Measurements from ENCODE around the gene HS3ST3A1. TPM values are rescaled to one million over a fixed set of nuclear protein-coding genes. Genes with fewer than 3 reads are reported as not detected.

The HS3ST3A1 gene
- total RNA-seq, 1 donor from 2014 or later = not detected

GRCh38 chr17:13476720-13477119 lies 125.0 kb downstream of the HS3ST3A1 start:
- ChIA-PET POLR2A (no interaction called here), CTCF (no interaction called here)
- Mint-ChIP-seq H3K36me3 (ENCODE audit: low read depth) (no peaks in the 10 kb centered on the region), H3K9me3 (peaks cover 12% of the 10 kb centered on the region), H3K4me3 (no peak overlapping the region), H3K27ac (no peak overlapping the region), H3K4me1 (no peaks in the 10 kb centered on the region), H3K27me3 (peaks cover 2% of the 10 kb centered on the region)
- ATAC-seq (ENCODE audit: low read depth) = no peak
- no peak for DNase-seq
- TF ChIP-seq CTCF (IDR thresholded peaks at IDR 0.05) = no peak
- intact Hi-C loops (cut with micrococcal nuclease) = no loop called here

- H3K4me3 Mint-ChIP-seq = no peak overlapping the region
- no peak for TF ChIP-seq CTCF (IDR thresholded peaks at IDR 0.05)
- ATAC-seq (ENCODE audit: low read depth) (no peak), DNase-seq (no peak)
- no peak overlapping the region for H3K27ac Mint-ChIP-seq
- H3K27me3 Mint-ChIP-seq = peaks cover 2% of the 10 kb centered on the region
- no peaks in the 10 kb centered on the region for H3K36me3 Mint-ChIP-seq (ENCODE audit: low read depth)
- H3K9me3 Mint-ChIP-seq = peaks cover 7% of the 10 kb centered on the region
- ChIA-PET CTCF (no interaction called here), POLR2A (no interaction called here)
- no peaks in the 10 kb centered on the region for H3K4me1 Mint-ChIP-seq
- intact Hi-C loops (cut with micrococcal nuclease) = no loop called here
These were observed 126.0 kb downstream of the HS3ST3A1 start for GRCh38 chr17:13475574-13476223.

- H3K27ac Mint-ChIP-seq = no peak overlapping the region
- intact Hi-C loops (cut with micrococcal nuclease) = no loop called here
- H3K4me3 Mint-ChIP-seq = no peak overlapping the region
- TF ChIP-seq CTCF (IDR thresholded peaks at IDR 0.05) = no peak
- no peaks in the 10 kb centered on the region for H3K36me3 Mint-ChIP-seq (ENCODE audit: low read depth)
- ChIA-PET CTCF (no interaction called here), POLR2A (no interaction called here)
- H3K27me3 Mint-ChIP-seq = peaks cover 2% of the 10 kb centered on the region
- DNase-seq (no peak), ATAC-seq (ENCODE audit: low read depth) (no peak)
- H3K9me3 Mint-ChIP-seq = no peaks in the 10 kb centered on the region
- no peaks in the 10 kb centered on the region for H3K4me1 Mint-ChIP-seq
These were observed 127.5 kb downstream of the HS3ST3A1 start for GRCh38 chr17:13474073-13474800.

- ChIA-PET POLR2A (no interaction called here), CTCF (no interaction called here)
- Mint-ChIP-seq H3K4me3 (no peak overlapping the region), H3K9me3 (peaks cover 4% of the 10 kb centered on the region), H3K27ac (no peak overlapping the region), H3K36me3 (ENCODE audit: low read depth) (no peaks in the 10 kb centered on the region), H3K27me3 (no peaks in the 10 kb centered on the region), H3K4me1 (no peaks in the 10 kb centered on the region)
- no peak for TF ChIP-seq CTCF (IDR thresholded peaks at IDR 0.05)
- ATAC-seq (ENCODE audit: low read depth) (no peak), DNase-seq (no peak)
- intact Hi-C loops (cut with micrococcal nuclease) = no loop called here
These were observed 136.1 kb downstream of the HS3ST3A1 start for GRCh38 chr17:13465678-13466077.

GRCh38 chr17:13462673-13463124 lies 139.0 kb downstream of the HS3ST3A1 start:
- ChIA-PET CTCF (no interaction called here), POLR2A (no interaction called here)
- Mint-ChIP-seq H3K27me3 (peaks cover 1% of the 10 kb centered on the region), H3K36me3 (ENCODE audit: low read depth) (no peaks in the 10 kb centered on the region), H3K4me1 (no peaks in the 10 kb centered on the region), H3K9me3 (peaks cover 4% of the 10 kb centered on the region), H3K4me3 (no peak overlapping the region), H3K27ac (no peak overlapping the region)
- ATAC-seq (ENCODE audit: low read depth) (no peak), DNase-seq (no peak)
- intact Hi-C loops (cut with micrococcal nuclease) = no loop called here
- no peak for TF ChIP-seq CTCF (IDR thresholded peaks at IDR 0.05)

All from activated B cell treated with CpG ODN at 0.5 μM for 24 hours (primary cell).